Measurements from ENCODE around the gene TSKU. TPM values are rescaled to one million over a fixed set of nuclear protein-coding genes. Genes with fewer than 3 reads are reported as not detected.

The TSKU gene
- total and polyA plus RNA-seq, 2 experiments from 2014 or later: 11.7 to 31.1 TPM

GRCh38 chr11:76787271-76787670 is 4.1 kb downstream of the TSKU start:
- Mint-ChIP-seq H3K4me3 (no peak overlapping the region), H3K36me3 (ENCODE audit: low read depth) (peaks cover 33% of the 10 kb centered on the region), H3K9me3 (peaks cover 22% of the 10 kb centered on the region), H3K4me1 (peaks cover 44% of the 10 kb centered on the region), H3K27ac (no peak overlapping the region), H3K27me3 (ENCODE audit: insufficient read depth, low read depth, poor library complexity) (peaks cover 14% of the 10 kb centered on the region)
- H3F3A ChIP-seq (replicated peaks; ENCODE audit: low read depth): peaks cover 5% of the 10 kb centered on the region; the same call in 1 of the 2 replicates
- H3K4me2 ChIP-seq: no peak overlapping the region
- H3K9me2 ChIP-seq (ENCODE audit: insufficient read depth): no peaks in the 10 kb centered on the region
- H2AFZ ChIP-seq: no peak overlapping the region
- no peak overlapping the region for H3K27ac ChIP-seq (ENCODE audit: low read depth)
- H3K79me2 ChIP-seq (replicated peaks; ENCODE audit: insufficient read depth): peaks cover 83% of the 10 kb centered on the region
- peaks cover 5% of the 10 kb centered on the region; the same call in 1 of the 2 replicates for H3K36me3 ChIP-seq (ENCODE audit: insufficient read depth)
- ATAC-seq (no peak), DNase-seq (ENCODE audit: low spot score) (no peak)
- H4K20me1 ChIP-seq (replicated peaks; ENCODE audit: insufficient read depth): peaks cover 35% of the 10 kb centered on the region
- H3K4me1 ChIP-seq (ENCODE audit: insufficient read depth): peaks cover 34% of the 10 kb centered on the region
- no peaks in the 10 kb centered on the region for H3K27me3 ChIP-seq (ENCODE audit: insufficient read depth)
- no peak overlapping the region for H3K4me3 ChIP-seq
- TF ChIP-seq STAT1 (IDR thresholded peaks at IDR 0.05; ENCODE audit: unreplicated experiment): no peak

GRCh38 chr11:76787911-76788596 is 4.9 kb downstream of the TSKU start:
- H3K4me1 Mint-ChIP-seq: peaks cover 52% of the 10 kb centered on the region
- TF ChIP-seq JUNB (IDR thresholded peaks at IDR 0.05; ENCODE audit: unreplicated experiment): no peak
- TF ChIP-seq ZNF331 (CRISPR knock-in tag; IDR thresholded peaks at IDR 0.05; ENCODE audit: low read depth): no peak
- no peak for TF ChIP-seq CREB1 (CRISPR knock-in tag; IDR thresholded peaks at IDR 0.05; ENCODE audit: low read depth)
- TF ChIP-seq EZH2phosphoT487 (IDR thresholded peaks at IDR 0.05; ENCODE audit: unreplicated experiment): no peak
- TF ChIP-seq CTCF (conservative IDR thresholded peaks at IDR 0.05; ENCODE audit: low read depth in 2 of 2): no peak
- H3K36me3 Mint-ChIP-seq (ENCODE audit: low read depth): peaks cover 41% of the 10 kb centered on the region
- Histone ChIP-seq H3F3A (replicated peaks; ENCODE audit: low read depth) (0 out of 2 replicates have a peak, but pooled peaks cover 5% of the 10 kb centered on the region), H3K9me2 (ENCODE audit: insufficient read depth) (no peaks in the 10 kb centered on the region), H3K4me2 (no peak overlapping the region), H3K4me3 (no peak overlapping the region), H3K79me2 (replicated peaks; ENCODE audit: insufficient read depth) (peaks cover 90% of the 10 kb centered on the region), H2AFZ (no peak overlapping the region), H4K20me1 (replicated peaks; ENCODE audit: insufficient read depth) (peaks cover 35% of the 10 kb centered on the region), H3K27ac (ENCODE audit: low read depth) (no peak overlapping the region), H3K36me3 (ENCODE audit: insufficient read depth) (peaks cover 5% of the 10 kb centered on the region; the same call in 1 of the 2 replicates), H3K4me1 (ENCODE audit: insufficient read depth) (peaks cover 31% of the 10 kb centered on the region), H3K27me3 (ENCODE audit: insufficient read depth) (no peaks in the 10 kb centered on the region)
- DNase-seq (ENCODE audit: low spot score) (no peak), ATAC-seq (no peak)
- no peak overlapping the region for H3K4me3 Mint-ChIP-seq
- H3K27me3 Mint-ChIP-seq (ENCODE audit: insufficient read depth, low read depth, poor library complexity): peaks cover 14% of the 10 kb centered on the region
- 0 out of 2 replicates have a peak overlapping the region, but pooled peaks have one; percentile 40 for H3K27ac Mint-ChIP-seq
- peaks cover 30% of the 10 kb centered on the region for H3K9me3 Mint-ChIP-seq

Data from GM23338 (cell line).